ENCODE data around the gene MED13L. TPM values are rescaled to one million over a fixed set of nuclear protein-coding genes. Genes with fewer than 3 reads are reported as not detected.

Gene MED13L
- 152 TPM for total RNA-seq

GRCh38 chr12:116277467-116278278 lies at the start of gene MED13L:
MED13L (minus strand) TSS chr12:116277693; CDS start chr12:116277131, 562 bp downstream.

Small RNA genes within 50 kb of the gene (small RNA-seq; reads per million reads assigned to genes)
- gene MIR620 (ENCODE audit: low replicate concordance), result not detected
- not detected for gene RNU6-1188P (ENCODE audit: low replicate concordance)
- gene SNRPGP18 (ENCODE audit: low replicate concordance), result not detected

Data from metanephros (tissue), 2 donors.